HepG2 (cell line): ENCODE data around the gene HNRNPA0.

Experiments
- CAMTA2 ChIP-seq: sonication (generic); formaldehyde crosslinking; IDR thresholded peaks from 2 replicates; pipeline ENCODE4 v1.4.0; 2020; ENCODE audit warnings: mild to moderate bottlenecking, missing genetic modification reagents, borderline replicate concordance
- FOXP4 ChIP-seq: sonication (generic); formaldehyde crosslinking; IDR thresholded peaks from 2 replicates; pipeline ENCODE4 v1.4.0; 2020; ENCODE audit warnings: missing genetic modification reagents
- HDAC1 ChIP-seq: sonication (generic); formaldehyde crosslinking; IDR thresholded peaks from 2 replicates; pipeline ENCODE4 v1.5.1; 2020; ENCODE audit warnings: mild to moderate bottlenecking, missing genetic modification reagents
- HMGA1 ChIP-seq: sonication (generic); formaldehyde crosslinking; conservative IDR thresholded peaks from 2 replicates; pipeline ENCODE4 v1.4.0; 2020; ENCODE audit warnings: missing genetic modification reagents
- PHF21A ChIP-seq: sonication (generic); formaldehyde crosslinking; IDR thresholded peaks from 2 replicates; pipeline ENCODE4 v1.5.0; 2020; ENCODE audit warnings: mild to moderate bottlenecking, missing genetic modification reagents
- TF ChIP-seq, protein P1 (sequence below): sonication (generic); formaldehyde crosslinking; IDR thresholded peaks from 2 replicates; pipeline ENCODE4 v1.4.0; 2020; ENCODE audit warnings: missing genetic modification reagents, borderline replicate concordance
- TF ChIP-seq, protein P2 (sequence below): sonication (generic); formaldehyde crosslinking; IDR thresholded peaks from 2 replicates; pipeline ENCODE4 v1.5.0; 2020; ENCODE audit warnings: mild to moderate bottlenecking, missing genetic modification reagents, moderate library complexity
- TF ChIP-seq, protein P3 (sequence below): fragments of 450-650 bp; IDR thresholded peaks from 2 replicates; pipeline ENCODE4 v1.6.1; 2016

GRCh38 chr5:137733006-137733405 lies 21.2 kb downstream of the HNRNPA0 start:
- TF ChIP-seq HDAC1 (CRISPR knock-in tag) (no peak), FOXP4 (CRISPR knock-in tag) (no peak), CAMTA2 (CRISPR knock-in tag) (no peak), HMGA1 (CRISPR knock-in tag) (no peak), PHF21A (no peak)
- TF ChIP-seq, protein P1, sequence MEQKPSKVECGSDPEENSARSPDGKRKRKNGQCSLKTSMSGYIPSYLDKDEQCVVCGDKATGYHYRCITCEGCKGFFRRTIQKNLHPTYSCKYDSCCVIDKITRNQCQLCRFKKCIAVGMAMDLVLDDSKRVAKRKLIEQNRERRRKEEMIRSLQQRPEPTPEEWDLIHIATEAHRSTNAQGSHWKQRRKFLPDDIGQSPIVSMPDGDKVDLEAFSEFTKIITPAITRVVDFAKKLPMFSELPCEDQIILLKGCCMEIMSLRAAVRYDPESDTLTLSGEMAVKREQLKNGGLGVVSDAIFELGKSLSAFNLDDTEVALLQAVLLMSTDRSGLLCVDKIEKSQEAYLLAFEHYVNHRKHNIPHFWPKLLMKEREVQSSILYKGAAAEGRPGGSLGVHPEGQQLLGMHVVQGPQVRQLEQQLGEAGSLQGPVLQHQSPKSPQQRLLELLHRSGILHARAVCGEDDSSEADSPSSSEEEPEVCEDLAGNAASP (CRISPR knock-in tag): no peak
- TF ChIP-seq, protein P2, sequence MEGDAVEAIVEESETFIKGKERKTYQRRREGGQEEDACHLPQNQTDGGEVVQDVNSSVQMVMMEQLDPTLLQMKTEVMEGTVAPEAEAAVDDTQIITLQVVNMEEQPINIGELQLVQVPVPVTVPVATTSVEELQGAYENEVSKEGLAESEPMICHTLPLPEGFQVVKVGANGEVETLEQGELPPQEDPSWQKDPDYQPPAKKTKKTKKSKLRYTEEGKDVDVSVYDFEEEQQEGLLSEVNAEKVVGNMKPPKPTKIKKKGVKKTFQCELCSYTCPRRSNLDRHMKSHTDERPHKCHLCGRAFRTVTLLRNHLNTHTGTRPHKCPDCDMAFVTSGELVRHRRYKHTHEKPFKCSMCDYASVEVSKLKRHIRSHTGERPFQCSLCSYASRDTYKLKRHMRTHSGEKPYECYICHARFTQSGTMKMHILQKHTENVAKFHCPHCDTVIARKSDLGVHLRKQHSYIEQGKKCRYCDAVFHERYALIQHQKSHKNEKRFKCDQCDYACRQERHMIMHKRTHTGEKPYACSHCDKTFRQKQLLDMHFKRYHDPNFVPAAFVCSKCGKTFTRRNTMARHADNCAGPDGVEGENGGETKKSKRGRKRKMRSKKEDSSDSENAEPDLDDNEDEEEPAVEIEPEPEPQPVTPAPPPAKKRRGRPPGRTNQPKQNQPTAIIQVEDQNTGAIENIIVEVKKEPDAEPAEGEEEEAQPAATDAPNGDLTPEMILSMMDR (CRISPR knock-in tag): no peak
- TF ChIP-seq, protein P3, sequence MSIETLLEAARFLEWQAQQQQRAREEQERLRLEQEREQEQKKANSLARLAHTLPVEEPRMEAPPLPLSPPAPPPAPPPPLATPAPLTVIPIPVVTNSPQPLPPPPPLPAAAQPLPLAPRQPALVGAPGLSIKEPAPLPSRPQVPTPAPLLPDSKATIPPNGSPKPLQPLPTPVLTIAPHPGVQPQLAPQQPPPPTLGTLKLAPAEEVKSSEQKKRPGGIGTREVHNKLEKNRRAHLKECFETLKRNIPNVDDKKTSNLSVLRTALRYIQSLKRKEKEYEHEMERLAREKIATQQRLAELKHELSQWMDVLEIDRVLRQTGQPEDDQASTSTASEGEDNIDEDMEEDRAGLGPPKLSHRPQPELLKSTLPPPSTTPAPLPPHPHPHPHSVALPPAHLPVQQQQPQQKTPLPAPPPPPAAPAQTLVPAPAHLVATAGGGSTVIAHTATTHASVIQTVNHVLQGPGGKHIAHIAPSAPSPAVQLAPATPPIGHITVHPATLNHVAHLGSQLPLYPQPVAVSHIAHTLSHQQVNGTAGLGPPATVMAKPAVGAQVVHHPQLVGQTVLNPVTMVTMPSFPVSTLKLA: no peak
